DOHH2 (cell line): ENCODE data around the gene HOXC4.

Experiments
- H3F3A ChIP-seq: fragments of 200-600 bp; sonication (generic), shearing (Covaris generic); 2 replicates; pipeline ENCODE4 v1.6.0; 2016; ENCODE audit warnings: antibody characterized with exemption, mild to moderate bottlenecking; ENCODE audit not compliant: control insufficient read depth, insufficient read depth
- H3K27ac ChIP-seq: fragments of 200-600 bp; sonication (generic); 2 replicates; pipeline ENCODE4 v1.5.1; 2014; ENCODE audit warnings: low read depth, mild to moderate bottlenecking, low read length, moderate library complexity
- H3K27me3 ChIP-seq: fragments of 200-600 bp; sonication (generic); 2 replicates; pipeline ENCODE4 v1.6.1; 2014; ENCODE audit warnings: mild to moderate bottlenecking, low read length, mixed read lengths; ENCODE audit not compliant: control insufficient read depth
- H3K36me3 ChIP-seq: fragments of 200-600 bp; sonication (generic); 2 replicates; pipeline ENCODE4 v1.6.1; 2014; ENCODE audit warnings: mild to moderate bottlenecking, low read length, moderate library complexity, mixed read lengths; ENCODE audit not compliant: control insufficient read depth
- H3K4me1 ChIP-seq: fragments of 200-600 bp; sonication (generic); 2 replicates; pipeline ENCODE4 v1.6.1; 2014; ENCODE audit warnings: mild to moderate bottlenecking, low read length, mixed read lengths; ENCODE audit not compliant: control insufficient read depth
- H3K4me2 ChIP-seq: fragments of 200-600 bp; sonication (generic); 2 replicates; pipeline ENCODE4 v1.6.0; 2014; ENCODE audit warnings: mild to moderate bottlenecking, low read length, moderate library complexity
- H3K4me3 ChIP-seq: fragments of 200-600 bp; sonication (generic); 2 replicates; pipeline ENCODE4 v1.5.1; 2014; ENCODE audit warnings: mild to moderate bottlenecking, low read length, mixed read lengths
- H3K79me2 ChIP-seq: fragments of 200-600 bp; sonication (generic); 2 replicates; pipeline ENCODE4 v1.6.1; 2014; ENCODE audit warnings: mild to moderate bottlenecking, low read length, mixed read lengths; ENCODE audit not compliant: control insufficient read depth
- H3K9me2 ChIP-seq: fragments of 200-600 bp; sonication (generic); replicated peaks from 2 replicates; pipeline ENCODE4 v1.6.1; 2014; ENCODE audit warnings: mild to moderate bottlenecking, low read length, mixed read lengths; ENCODE audit not compliant: control insufficient read depth
- H3K9me3 ChIP-seq: fragments of 200-600 bp; sonication (generic); 2 replicates; pipeline ENCODE4 v1.6.1; 2014; ENCODE audit warnings: antibody characterized with exemption, low read length, mixed read lengths; ENCODE audit not compliant: control insufficient read depth, insufficient read depth
- H4K20me1 ChIP-seq: fragments of 200-600 bp; sonication (generic); 2 replicates; pipeline ENCODE4 v1.6.0; 2014; ENCODE audit warnings: low read depth, mild to moderate bottlenecking, antibody characterized with exemption, low read length, moderate library complexity; ENCODE audit not compliant: control insufficient read depth, insufficient read depth
- EZH2phosphoT487 ChIP-seq: fragments of 200-600 bp; sonication (generic); IDR thresholded peaks from 2 replicates; pipeline ENCODE4 v1.6.1; 2017; ENCODE audit warnings: borderline replicate concordance, mild to moderate bottlenecking, antibody characterized with exemption, low read length, moderate library complexity, mixed read lengths
- TF ChIP-seq, protein P1 (sequence below): fragments of 200-600 bp; sonication (generic); IDR thresholded peaks from one replicate; pipeline ENCODE4 v1.5.1; 2014; ENCODE audit warnings: antibody characterized with exemption, mild to moderate bottlenecking, low read depth, low read length; ENCODE audit not compliant: poor library complexity, severe bottlenecking

HOXC4 gene

DNA sequence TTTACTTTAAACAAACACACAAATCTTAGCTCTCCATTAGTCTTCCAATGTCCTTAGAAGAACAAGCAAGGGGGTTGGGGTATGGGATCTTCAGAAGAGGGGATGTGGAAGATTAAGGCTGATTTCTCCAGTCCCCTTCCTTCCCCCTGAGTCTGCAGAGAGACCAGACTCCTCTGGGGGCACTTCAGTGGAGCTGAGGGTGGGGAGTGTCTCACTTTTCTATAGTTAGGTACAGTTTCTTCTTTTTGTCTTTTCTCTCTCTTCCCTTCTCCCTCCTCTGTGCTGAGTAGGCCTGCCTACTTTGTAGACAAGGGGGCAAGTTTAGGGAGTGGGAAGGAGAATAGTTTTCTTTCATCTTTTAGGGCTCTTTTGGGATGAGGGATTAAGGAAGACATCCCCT lies 2.5 kb downstream of the HOXC4 start:
- Histone ChIP-seq H3K4me3 (peak overlapping the region; percentile 51), H3K27ac (no peak overlapping the region), H3K9me3 (no peaks in the 10 kb centered on the region), H3K4me2 (peak overlapping the region; percentile 70), H4K20me1 (no peaks in the 10 kb centered on the region), H3K27me3 (peaks cover 4% of the 10 kb centered on the region; the same call in 1 of the 2 replicates), H3K9me2 (no peaks in the 10 kb centered on the region), H3K36me3 (peaks cover 22% of the 10 kb centered on the region), H3K4me1 (peaks cover 41% of the 10 kb centered on the region), H3K79me2 (peaks cover 31% of the 10 kb centered on the region), H3F3A (peaks cover 9% of the 10 kb centered on the region)
- TF ChIP-seq EZH2phosphoT487, result no peak
- TF ChIP-seq, protein P1, sequence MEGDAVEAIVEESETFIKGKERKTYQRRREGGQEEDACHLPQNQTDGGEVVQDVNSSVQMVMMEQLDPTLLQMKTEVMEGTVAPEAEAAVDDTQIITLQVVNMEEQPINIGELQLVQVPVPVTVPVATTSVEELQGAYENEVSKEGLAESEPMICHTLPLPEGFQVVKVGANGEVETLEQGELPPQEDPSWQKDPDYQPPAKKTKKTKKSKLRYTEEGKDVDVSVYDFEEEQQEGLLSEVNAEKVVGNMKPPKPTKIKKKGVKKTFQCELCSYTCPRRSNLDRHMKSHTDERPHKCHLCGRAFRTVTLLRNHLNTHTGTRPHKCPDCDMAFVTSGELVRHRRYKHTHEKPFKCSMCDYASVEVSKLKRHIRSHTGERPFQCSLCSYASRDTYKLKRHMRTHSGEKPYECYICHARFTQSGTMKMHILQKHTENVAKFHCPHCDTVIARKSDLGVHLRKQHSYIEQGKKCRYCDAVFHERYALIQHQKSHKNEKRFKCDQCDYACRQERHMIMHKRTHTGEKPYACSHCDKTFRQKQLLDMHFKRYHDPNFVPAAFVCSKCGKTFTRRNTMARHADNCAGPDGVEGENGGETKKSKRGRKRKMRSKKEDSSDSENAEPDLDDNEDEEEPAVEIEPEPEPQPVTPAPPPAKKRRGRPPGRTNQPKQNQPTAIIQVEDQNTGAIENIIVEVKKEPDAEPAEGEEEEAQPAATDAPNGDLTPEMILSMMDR, result no peak

DNA sequence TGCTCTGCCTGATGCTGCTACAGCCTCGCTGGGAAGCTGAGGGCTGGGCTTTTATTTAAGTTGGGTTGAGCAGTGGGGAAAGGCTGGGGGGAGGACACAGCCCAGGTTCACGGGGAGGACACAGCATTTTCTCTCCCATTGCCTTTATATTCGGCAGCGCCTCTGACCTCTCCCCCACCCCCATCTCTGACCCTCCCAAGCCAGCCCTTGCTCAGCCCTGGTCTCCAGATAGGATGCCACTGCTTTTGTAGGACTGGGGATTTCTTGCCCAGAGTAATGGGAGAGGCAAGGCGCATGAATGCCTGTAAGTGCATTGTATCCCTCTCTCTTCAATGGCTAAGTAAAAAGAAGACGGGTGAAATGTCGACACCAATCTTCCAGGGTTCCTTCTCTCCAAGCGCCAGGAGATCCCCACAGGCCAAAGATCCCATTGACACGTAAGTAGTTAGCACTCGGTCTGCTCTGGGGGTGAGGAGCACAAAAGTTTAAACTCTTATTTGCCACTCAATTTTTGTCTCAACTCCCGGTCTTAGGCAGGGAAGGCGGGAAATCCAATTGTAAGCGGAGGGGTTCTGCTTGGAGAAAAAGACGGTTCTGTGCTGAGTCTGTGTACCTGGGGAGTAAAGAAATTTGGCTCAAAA lies 4.6 kb downstream of the HOXC4 start:
- Histone ChIP-seq H3K27me3 (no peaks in the 10 kb centered on the region), H3K27ac (no peak overlapping the region)

DNA sequence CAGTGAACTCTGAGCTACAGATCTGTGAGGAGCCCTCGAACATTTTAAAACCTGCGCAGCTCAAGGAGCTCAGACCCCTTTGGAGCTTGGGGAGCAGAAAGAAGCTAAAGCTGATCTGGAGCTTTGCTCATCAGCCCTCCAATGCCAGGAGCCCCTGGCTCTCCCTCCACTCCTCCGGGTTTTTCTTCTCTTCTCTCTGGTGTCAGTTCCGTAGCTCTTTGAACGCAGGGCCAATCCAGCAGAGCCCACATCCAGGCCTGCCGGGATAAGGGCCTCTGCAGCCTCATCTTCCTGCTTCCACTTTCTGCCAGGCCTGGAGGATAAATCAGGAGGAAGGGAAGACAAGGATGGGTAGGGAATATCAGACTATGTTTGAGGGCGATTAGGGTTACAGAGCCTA lies 6.0 kb downstream of the HOXC4 start:
- no peaks in the 10 kb centered on the region for H4K20me1 ChIP-seq

More for the DNA sequence above, 4.6 kb downstream of the HOXC4 start:
- Histone ChIP-seq H3K36me3 (peaks cover 22% of the 10 kb centered on the region), H4K20me1 (no peaks in the 10 kb centered on the region), H3K4me2 (no peak overlapping the region), H3K9me2 (no peaks in the 10 kb centered on the region), H3K4me3 (no peak overlapping the region), H3K79me2 (peaks cover 31% of the 10 kb centered on the region), H3F3A (peaks cover 3% of the 10 kb centered on the region), H3K4me1 (peaks cover 19% of the 10 kb centered on the region), H3K9me3 (no peaks in the 10 kb centered on the region)
- TF ChIP-seq, protein P1, result no peak
- TF ChIP-seq EZH2phosphoT487, result no peak

More for the DNA sequence above, 6.0 kb downstream of the HOXC4 start:
- Histone ChIP-seq H3F3A (peaks cover 3% of the 10 kb centered on the region), H3K4me1 (peaks cover 17% of the 10 kb centered on the region), H3K4me2 (no peak overlapping the region), H3K9me3 (no peaks in the 10 kb centered on the region), H3K9me2 (no peaks in the 10 kb centered on the region), H3K27me3 (no peaks in the 10 kb centered on the region), H3K36me3 (peaks cover 17% of the 10 kb centered on the region), H3K4me3 (no peak overlapping the region), H3K79me2 (peaks cover 16% of the 10 kb centered on the region), H3K27ac (no peak overlapping the region)
- TF ChIP-seq, protein P1, result no peak
- TF ChIP-seq EZH2phosphoT487, result no peak
